SK-N-SH (cell line): ENCODE data around the gene AMPH.

ENCODE experiments used
- CTCF ChIP-seq: fragments of 200-600 bp; sonication (generic); IDR thresholded peaks from 2 replicates; pipeline ENCODE4 v1.6.1; 2017; ENCODE audit warnings: antibody characterized with exemption, mild to moderate bottlenecking, moderate library complexity
- EZH2phosphoT487 ChIP-seq: fragments of 200-600 bp; sonication (generic); IDR thresholded peaks from 2 replicates; pipeline ENCODE4 v1.6.1; 2017; ENCODE audit warnings: low read depth, mixed run types, mild to moderate bottlenecking, antibody characterized with exemption, moderate library complexity, borderline replicate concordance
- JUND ChIP-seq: IDR thresholded peaks from 2 replicates; pipeline ENCODE4 v1.4.0; 2012
- MAX ChIP-seq: IDR thresholded peaks from 2 replicates; pipeline ENCODE4 v1.4.0; 2012; ENCODE audit warnings: low read depth
- SIN3A ChIP-seq: IDR thresholded peaks from 2 replicates; pipeline ENCODE4 v1.6.1; 2012; ENCODE audit warnings: low read depth, mild to moderate bottlenecking, low read length, moderate library complexity, borderline replicate concordance

- TF ChIP-seq CTCF (no peak), JUND (no peak), SIN3A (no peak), MAX (no peak), EZH2phosphoT487 (no peak)
Measured at GRCh38 chr7:38512291-38512690, 118.9 kb downstream of the AMPH start.
